ENCODE measurements around the gene STAMBP. TPM values are rescaled to one million over a fixed set of nuclear protein-coding genes. Genes with fewer than 3 reads are reported as not detected.
"Not testable (repeated sequence)": the region's sequence is repeated elsewhere in the genome, so short reads cannot be mapped to it uniquely, and the experiment has no call there.

Gene STAMBP
- 10 to 100 TPM; 30.5 to 49.1 (median 36.6) TPM for total RNA-seq

GRCh38 chr2:73828818-73829570 is at the start of gene STAMBP:
Gene STAMBP, plus strand, starts transcription at chr2:73828961. Its CDS starts 1,896 bp downstream, at chr2:73830857.
- no peak for TF ChIP-seq CTCF (IDR thresholded peaks at IDR 0.05)
- TF ChIP-seq POLR2A (IDR thresholded peaks at IDR 0.05) = no peak
- intact Hi-C loops (cut with DNase I; ENCODE audit: low total_unique reads) = no loop called here
- DNase-seq (ENCODE audit: low spot score in 2 of 2) = peak; percentile 98 to 99
- WGBS, 2 donors = 1% methylated on average over 48 of the region's 48 CpGs
- peak within 1 kb of the TSS; percentile 59 for H3K4me3 ChIP-seq (ENCODE audit: low read depth, poor library complexity, severe bottlenecking)

- intact Hi-C loops (cut with DNase I; ENCODE audit: low total_unique reads) = no loop called here
- peak within 1 kb of the TSS; percentile 84 for H3K4me3 ChIP-seq (ENCODE audit: low read depth, poor library complexity, severe bottlenecking)
- peak in 1 of 2 donors; percentile 54 for TF ChIP-seq POLR2A (IDR thresholded peaks at IDR 0.05)
- TF ChIP-seq CTCF (IDR thresholded peaks at IDR 0.05) = peak in 1 of 3 donors; percentile 93
- WGBS, 2 donors = 0% methylated on average over 34 to 40 of the region's 40 CpGs
- DNase-seq (ENCODE audit: low spot score in 2 of 2) = peak; percentile 97 to 99
Observed at GRCh38 chr2:73779467-73780236, 49.1 kb upstream of the STAMBP start, which contains the start of gene DUSP11. Gene DUSP11, minus strand, starts transcription at chr2:73780103. Its CDS starts 129 bp downstream, at chr2:73779974.

- WGBS, 2 donors = 1 to 3% methylated on average over 7 of the region's 7 CpGs
- intact Hi-C loops (cut with DNase I; ENCODE audit: low total_unique reads) = no loop called here
- H3K4me3 ChIP-seq (ENCODE audit: low read depth, poor library complexity, severe bottlenecking) = peak overlapping the region; percentile 84
- no peak for DNase-seq (ENCODE audit: low spot score in 2 of 2)
- peak in 1 of 3 donors; percentile 48 for TF ChIP-seq CTCF (IDR thresholded peaks at IDR 0.05)
- no peak for TF ChIP-seq POLR2A (IDR thresholded peaks at IDR 0.05)
Observed at GRCh38 chr2:73780237-73780582, 48.6 kb upstream of the STAMBP start.

DNA sequence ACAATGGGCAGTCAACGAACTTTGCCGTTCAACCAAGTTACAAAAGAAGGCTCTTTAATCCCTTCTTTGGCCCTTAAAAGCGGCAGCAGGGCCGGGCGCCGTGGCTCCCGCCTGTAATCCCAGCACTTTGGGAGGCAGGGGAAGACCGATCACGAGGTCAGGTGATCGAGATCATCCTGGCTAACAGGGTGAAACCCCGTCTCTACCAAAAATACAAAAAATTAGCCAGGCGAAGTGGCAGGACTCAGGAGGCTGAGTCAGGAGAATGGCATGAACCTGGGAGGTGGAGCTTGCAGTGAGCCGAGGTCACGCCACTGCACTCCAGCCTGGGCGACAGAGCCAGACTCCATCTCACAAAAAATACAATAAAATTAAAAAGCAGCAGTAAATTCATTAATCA is 45.4 kb upstream of the STAMBP start:
- 81% methylated on average over 15 of the region's 15 CpGs for WGBS, 2 donors
- H3K4me3 ChIP-seq (ENCODE audit: low read depth, poor library complexity, severe bottlenecking); intact Hi-C loops (cut with DNase I; ENCODE audit: low total_unique reads); DNase-seq (ENCODE audit: low spot score in 2 of 2): not testable (repeated sequence)

- DNase-seq (ENCODE audit: low spot score in 2 of 2); intact Hi-C loops (cut with DNase I; ENCODE audit: low total_unique reads): not testable (repeated sequence)
Observed at GRCh38 chr2:73783883-73784282, 44.9 kb upstream of the STAMBP start, which contains the start of gene C2orf78. Gene C2orf78, plus strand, starts transcription at chr2:73784183. Its CDS starts 127 bp downstream, at chr2:73784310.

DNA sequence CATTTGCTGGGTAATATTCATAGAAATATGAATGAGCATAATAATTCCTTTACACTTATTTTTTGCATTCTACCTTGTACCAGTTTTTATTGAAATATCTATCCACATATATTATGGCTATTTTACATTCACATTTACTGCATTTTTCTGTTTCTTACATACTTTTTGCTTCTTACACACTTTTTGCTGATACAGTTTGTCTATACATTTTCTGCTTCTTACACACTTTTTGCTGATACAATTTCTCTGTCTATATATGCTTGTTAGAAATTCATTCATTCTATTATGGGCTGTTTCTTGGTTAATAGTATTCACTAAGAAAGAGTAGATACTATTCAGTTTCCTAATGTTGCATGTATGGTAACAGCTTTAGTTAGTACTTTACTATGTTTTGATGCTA is 16.9 kb upstream of the STAMBP start:
- intact Hi-C loops (cut with DNase I; ENCODE audit: low total_unique reads) = no loop called here
- H3K4me3 ChIP-seq (ENCODE audit: low read depth, poor library complexity, severe bottlenecking) = no peak overlapping the region
- no peak for DNase-seq (ENCODE audit: low spot score in 2 of 2)
- TF ChIP-seq CTCF (IDR thresholded peaks at IDR 0.05) (no peak), POLR2A (IDR thresholded peaks at IDR 0.05) (no peak)

More at GRCh38 chr2:73783883-73784282, 44.9 kb upstream of the STAMBP start, which contains the start of gene C2orf78:
- not testable (repeated sequence) for H3K4me3 ChIP-seq (ENCODE audit: low read depth, poor library complexity, severe bottlenecking)
- WGBS, 2 donors = no CpG with 5 or more reads among the region's 3 CpGs
